Measurements from ENCODE around the gene KCNA10.

GRCh38 chr1:110559157-110559556, 40.2 kb upstream of the KCNA10 start:
- TF ChIP-seq EZH2 (IDR thresholded peaks at IDR 0.05; ENCODE audit: insufficient read depth, low read length) (no peak), CTCF (IDR thresholded peaks at IDR 0.05; ENCODE audit: insufficient read depth, low read depth, low read length) (no peak)

Data from astrocyte (in vitro differentiated cells and primary cell).